KMS-11 (cell line): Measurements from ENCODE around the gene LMX1A.

Experiments
- H2AFZ ChIP-seq: fragments of 200-600 bp; sonication (generic); 2 replicates; pipeline ENCODE4 v1.6.1; 2016; ENCODE audit warnings: antibody characterized with exemption, mixed run types, low read depth
- H3K27ac ChIP-seq: fragments of 200-600 bp; sonication (generic); 2 replicates; pipeline ENCODE4 v1.6.1; 2016; ENCODE audit warnings: mild to moderate bottlenecking, mixed run types
- H3K27me3 ChIP-seq: fragments of 200-600 bp; sonication (generic); 2 replicates; pipeline ENCODE4 v1.6.1; 2017; ENCODE audit warnings: mild to moderate bottlenecking, low read depth, mixed run types, moderate library complexity; ENCODE audit not compliant: insufficient read depth
- H3K36me3 ChIP-seq: fragments of 200-600 bp; sonication (generic); 2 replicates; pipeline ENCODE4 v1.6.1; 2017; ENCODE audit warnings: mild to moderate bottlenecking, mixed run types; ENCODE audit not compliant: insufficient read depth
- H3K4me1 ChIP-seq: fragments of 200-600 bp; sonication (generic); 2 replicates; pipeline ENCODE4 v1.6.1; 2016; ENCODE audit warnings: mild to moderate bottlenecking, low read depth, mixed run types; ENCODE audit not compliant: poor library complexity, severe bottlenecking
- H3K4me2 ChIP-seq: fragments of 200-600 bp; sonication (generic); 2 replicates; pipeline ENCODE4 v1.7.0; 2016; ENCODE audit warnings: mild to moderate bottlenecking, mixed run types
- H3K4me3 ChIP-seq: fragments of 200-600 bp; sonication (generic); IDR thresholded peaks from 2 replicates; pipeline ENCODE4 v1.6.1; 2017; ENCODE audit warnings: low read depth, low read length, mixed read lengths; ENCODE audit not compliant: insufficient read depth
- H3K79me2 ChIP-seq: fragments of 200-600 bp; sonication (generic); 2 replicates; pipeline ENCODE4 v1.6.1; 2016; ENCODE audit warnings: low read depth, mixed run types; ENCODE audit not compliant: insufficient read depth
- H3K9ac ChIP-seq: fragments of 200-600 bp; sonication (generic); 2 replicates; pipeline ENCODE4 v1.6.1; 2016; ENCODE audit warnings: mild to moderate bottlenecking, mixed run types
- H4K20me1 ChIP-seq: fragments of 200-600 bp; sonication (generic); 2 replicates; pipeline ENCODE4 v1.6.1; 2016; ENCODE audit warnings: mild to moderate bottlenecking, mixed run types; ENCODE audit not compliant: insufficient read depth
- TF ChIP-seq, protein P1 (sequence below): fragments of 200-600 bp; sonication (generic); conservative IDR thresholded peaks from 2 replicates; pipeline ENCODE4 v1.6.1; 2017; ENCODE audit warnings: low read depth, mild to moderate bottlenecking, antibody characterized with exemption, low read length, moderate library complexity, mixed read lengths

Gene LMX1A

DNA sequence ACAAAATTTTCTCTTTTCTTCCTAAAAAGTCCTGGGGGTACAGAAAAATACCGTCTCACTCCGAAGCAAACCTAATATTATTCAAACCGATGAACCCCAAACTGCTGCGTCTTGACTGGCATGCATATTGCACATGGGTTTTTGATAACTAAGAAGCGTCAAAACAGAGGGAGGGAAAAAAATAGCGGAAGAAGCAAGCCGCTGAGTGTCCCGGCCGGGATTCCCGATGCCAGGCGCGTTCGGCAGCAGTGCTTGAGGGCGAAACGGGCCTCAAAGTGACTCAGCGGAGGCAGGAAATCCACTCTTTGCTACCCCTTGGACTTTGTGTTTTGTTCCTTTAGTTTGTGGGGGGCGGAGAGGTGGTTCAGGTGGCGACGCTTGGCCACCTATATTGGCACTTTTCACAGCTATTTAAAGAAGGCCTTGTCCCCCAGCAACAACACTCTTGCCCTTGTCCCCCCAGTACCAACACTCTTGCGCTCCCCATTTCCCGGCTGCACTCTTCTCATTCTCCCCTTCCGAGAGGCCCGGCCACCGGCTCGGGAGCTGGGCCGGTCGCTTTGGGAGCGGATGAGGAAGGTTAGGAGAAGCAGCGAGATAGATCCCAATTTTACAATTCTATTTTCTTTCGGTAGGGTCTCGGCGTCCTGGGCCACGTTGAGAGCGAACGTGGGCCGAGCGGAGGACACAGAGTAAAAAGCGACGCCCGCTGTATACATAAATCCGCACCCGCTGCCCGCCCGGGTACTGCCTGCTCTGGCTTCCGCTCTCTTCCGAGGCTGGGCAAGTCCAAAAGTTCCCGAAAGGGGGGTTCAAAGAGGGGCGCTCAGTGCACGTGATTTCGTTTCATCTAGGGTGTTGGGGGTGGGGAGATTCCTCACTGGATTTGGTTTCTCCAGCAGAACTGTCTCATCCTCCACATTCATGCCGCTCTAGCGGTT lies 2.5 kb downstream of the LMX1A start:
- Histone ChIP-seq H3K79me2 (no peaks in the 10 kb centered on the region), H4K20me1 (no peaks in the 10 kb centered on the region), H3K4me3 (no peak overlapping the region), H3K27ac (no peak overlapping the region), H2AFZ (no peak overlapping the region), H3K27me3 (no peaks in the 10 kb centered on the region), H3K9ac (no peak overlapping the region), H3K4me1 (no peaks in the 10 kb centered on the region), H3K4me2 (no peak overlapping the region), H3K36me3 (no peaks in the 10 kb centered on the region)
- TF ChIP-seq, protein P1, sequence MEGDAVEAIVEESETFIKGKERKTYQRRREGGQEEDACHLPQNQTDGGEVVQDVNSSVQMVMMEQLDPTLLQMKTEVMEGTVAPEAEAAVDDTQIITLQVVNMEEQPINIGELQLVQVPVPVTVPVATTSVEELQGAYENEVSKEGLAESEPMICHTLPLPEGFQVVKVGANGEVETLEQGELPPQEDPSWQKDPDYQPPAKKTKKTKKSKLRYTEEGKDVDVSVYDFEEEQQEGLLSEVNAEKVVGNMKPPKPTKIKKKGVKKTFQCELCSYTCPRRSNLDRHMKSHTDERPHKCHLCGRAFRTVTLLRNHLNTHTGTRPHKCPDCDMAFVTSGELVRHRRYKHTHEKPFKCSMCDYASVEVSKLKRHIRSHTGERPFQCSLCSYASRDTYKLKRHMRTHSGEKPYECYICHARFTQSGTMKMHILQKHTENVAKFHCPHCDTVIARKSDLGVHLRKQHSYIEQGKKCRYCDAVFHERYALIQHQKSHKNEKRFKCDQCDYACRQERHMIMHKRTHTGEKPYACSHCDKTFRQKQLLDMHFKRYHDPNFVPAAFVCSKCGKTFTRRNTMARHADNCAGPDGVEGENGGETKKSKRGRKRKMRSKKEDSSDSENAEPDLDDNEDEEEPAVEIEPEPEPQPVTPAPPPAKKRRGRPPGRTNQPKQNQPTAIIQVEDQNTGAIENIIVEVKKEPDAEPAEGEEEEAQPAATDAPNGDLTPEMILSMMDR = no peak

DNA sequence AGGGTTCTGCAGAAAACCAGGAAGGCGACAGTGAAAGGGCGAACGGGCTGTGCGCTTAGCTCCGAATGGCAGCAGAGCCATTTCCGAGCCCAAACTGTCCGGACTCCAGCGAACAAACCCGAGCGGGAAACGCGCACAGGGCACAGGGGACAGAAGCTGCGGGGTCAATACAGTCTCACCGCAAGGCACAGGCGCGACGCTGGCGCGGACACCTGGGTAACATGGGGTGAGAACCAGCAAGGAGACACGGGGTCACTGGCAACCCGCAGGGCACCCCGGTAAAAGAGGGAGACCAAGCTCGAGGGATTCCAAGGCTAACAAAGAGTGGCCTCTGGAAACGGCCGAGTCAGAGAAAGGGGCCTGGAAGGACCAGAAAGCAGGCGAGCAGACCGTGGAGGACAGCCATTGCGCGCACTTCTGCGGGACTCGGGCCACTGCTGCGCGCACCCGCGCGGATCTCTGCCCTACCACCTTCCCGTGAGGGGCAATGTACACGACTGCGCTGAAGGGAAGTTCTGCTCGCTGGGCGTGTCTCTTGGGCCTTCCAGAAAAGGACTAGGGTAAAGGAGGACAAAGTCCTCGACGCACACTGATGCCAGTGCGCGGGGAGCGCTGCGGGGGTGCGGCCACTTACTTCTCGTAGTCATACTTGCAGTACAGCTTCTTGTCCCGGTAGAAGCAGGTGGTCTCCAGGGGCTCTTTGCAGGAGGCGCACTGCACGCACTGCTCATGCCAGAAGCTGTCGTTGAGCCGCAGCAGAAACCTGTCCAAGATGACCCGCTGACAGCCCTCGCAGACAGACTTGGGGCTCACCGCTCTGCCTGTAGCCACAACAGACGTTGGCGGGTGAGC lies 3.8 kb downstream of the LMX1A start:
- Histone ChIP-seq H3K4me3 (no peak overlapping the region), H3K9ac (no peak overlapping the region), H4K20me1 (no peaks in the 10 kb centered on the region), H3K4me1 (no peaks in the 10 kb centered on the region), H3K79me2 (no peaks in the 10 kb centered on the region), H3K27me3 (no peaks in the 10 kb centered on the region), H3K4me2 (no peak overlapping the region), H2AFZ (no peak overlapping the region), H3K36me3 (no peaks in the 10 kb centered on the region), H3K27ac (no peak overlapping the region)
- TF ChIP-seq, protein P1 = no peak

DNA sequence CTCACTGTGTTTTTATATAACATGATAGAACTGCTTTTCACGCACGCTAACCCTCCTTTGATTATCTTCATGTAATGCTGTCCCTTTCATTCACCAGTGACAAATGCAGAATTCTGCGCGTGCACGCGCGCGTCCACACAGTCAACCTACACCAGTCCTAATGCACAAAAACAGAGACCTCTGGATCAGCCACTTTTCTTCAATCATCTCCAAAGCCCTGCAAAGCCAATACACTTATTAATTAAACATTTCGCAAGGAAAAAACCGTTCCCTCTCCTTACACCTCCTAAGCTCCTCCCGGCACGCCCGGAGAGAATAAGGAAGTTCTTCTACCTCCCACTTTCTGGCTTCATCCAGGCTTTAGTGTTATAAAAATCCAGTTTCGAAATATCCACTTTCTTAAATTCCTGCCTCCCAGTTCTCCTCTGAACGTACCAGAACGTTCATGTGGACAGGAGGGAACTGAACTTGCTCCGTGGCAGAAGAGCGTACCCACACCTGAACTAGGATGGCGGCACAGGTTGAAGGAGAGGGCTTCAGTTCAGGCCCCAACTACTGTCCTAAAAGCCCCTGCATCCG lies 4.6 kb downstream of the LMX1A start:
- no peaks in the 10 kb centered on the region for H3K27me3 ChIP-seq
- H3K79me2 ChIP-seq = no peaks in the 10 kb centered on the region
- H2AFZ ChIP-seq = no peak overlapping the region
- no peaks in the 10 kb centered on the region for H3K4me1 ChIP-seq
- no peak overlapping the region for H3K27ac ChIP-seq
- H3K4me3 ChIP-seq = no peak overlapping the region
- no peaks in the 10 kb centered on the region for H3K36me3 ChIP-seq
- H3K9ac ChIP-seq = no peak overlapping the region
- H4K20me1 ChIP-seq = no peaks in the 10 kb centered on the region
- no peak overlapping the region for H3K4me2 ChIP-seq
- TF ChIP-seq, protein P1 = no peak

GRCh38 chr1:165350840-165351239 lies 5.7 kb downstream of the LMX1A start:
- Histone ChIP-seq H3K79me2 (no peaks in the 10 kb centered on the region), H3K27me3 (no peaks in the 10 kb centered on the region), H3K4me3 (no peak overlapping the region)

More at GRCh38 chr1:165350840-165351239, 5.7 kb downstream of the LMX1A start:
- Histone ChIP-seq H3K4me1 (no peaks in the 10 kb centered on the region), H3K36me3 (no peaks in the 10 kb centered on the region), H3K4me2 (no peak overlapping the region), H4K20me1 (no peaks in the 10 kb centered on the region), H2AFZ (no peak overlapping the region), H3K9ac (no peak overlapping the region), H3K27ac (no peak overlapping the region)
- TF ChIP-seq, protein P1 = no peak
